Measurements from ENCODE around the gene CAVIN2. TPM values are rescaled to one million over a fixed set of nuclear protein-coding genes. Genes with fewer than 3 reads are reported as not detected.
"Not testable (repeated sequence)": the region's sequence is repeated elsewhere in the genome, so short reads cannot be mapped to it uniquely, and the experiment has no call there.

CAVIN2 gene
- total RNA-seq, 1 experiment from 2014 or later: 0.84 TPM

DNA sequence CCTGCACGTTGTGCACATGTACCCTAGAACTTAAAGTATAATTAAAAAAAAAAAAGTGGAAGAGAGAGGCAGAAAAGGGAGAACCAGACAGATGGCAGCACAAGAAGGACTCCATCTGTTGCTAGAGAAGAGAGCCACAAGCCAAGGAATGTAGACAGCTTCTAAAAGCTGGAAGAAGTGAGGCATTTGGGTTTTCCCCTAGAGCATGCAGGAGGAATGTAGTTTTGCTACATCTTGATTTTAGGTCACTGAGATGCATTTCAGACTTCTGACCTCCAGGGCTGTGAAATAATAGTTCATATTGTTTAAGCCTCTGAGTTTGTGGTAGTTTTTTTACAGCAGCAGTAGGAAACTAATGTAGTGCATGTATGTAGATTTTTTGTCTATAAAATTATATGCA lies 46.0 kb downstream of the CAVIN2 start:
- DNase-seq (ENCODE audit: low spot score): no peak

DNA sequence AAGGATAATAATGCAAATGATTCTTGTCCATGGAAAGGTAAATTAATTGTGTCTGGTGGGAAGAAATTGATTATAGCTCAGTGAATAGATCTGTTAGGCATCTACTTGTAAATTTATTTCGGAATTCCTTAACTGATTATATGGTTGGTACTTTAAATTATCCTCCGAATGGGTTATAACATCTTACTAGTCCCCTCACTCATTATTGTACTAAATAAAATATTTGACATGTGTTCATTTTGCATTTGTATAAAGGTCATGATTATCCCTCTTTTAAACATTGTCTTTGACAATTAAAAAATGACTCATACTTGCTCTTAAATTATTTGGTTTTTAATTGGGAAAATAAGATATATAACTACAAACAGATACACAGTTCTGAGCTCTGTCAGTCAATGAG lies 47.4 kb downstream of the CAVIN2 start:
- no peak for DNase-seq (ENCODE audit: low spot score)

DNA sequence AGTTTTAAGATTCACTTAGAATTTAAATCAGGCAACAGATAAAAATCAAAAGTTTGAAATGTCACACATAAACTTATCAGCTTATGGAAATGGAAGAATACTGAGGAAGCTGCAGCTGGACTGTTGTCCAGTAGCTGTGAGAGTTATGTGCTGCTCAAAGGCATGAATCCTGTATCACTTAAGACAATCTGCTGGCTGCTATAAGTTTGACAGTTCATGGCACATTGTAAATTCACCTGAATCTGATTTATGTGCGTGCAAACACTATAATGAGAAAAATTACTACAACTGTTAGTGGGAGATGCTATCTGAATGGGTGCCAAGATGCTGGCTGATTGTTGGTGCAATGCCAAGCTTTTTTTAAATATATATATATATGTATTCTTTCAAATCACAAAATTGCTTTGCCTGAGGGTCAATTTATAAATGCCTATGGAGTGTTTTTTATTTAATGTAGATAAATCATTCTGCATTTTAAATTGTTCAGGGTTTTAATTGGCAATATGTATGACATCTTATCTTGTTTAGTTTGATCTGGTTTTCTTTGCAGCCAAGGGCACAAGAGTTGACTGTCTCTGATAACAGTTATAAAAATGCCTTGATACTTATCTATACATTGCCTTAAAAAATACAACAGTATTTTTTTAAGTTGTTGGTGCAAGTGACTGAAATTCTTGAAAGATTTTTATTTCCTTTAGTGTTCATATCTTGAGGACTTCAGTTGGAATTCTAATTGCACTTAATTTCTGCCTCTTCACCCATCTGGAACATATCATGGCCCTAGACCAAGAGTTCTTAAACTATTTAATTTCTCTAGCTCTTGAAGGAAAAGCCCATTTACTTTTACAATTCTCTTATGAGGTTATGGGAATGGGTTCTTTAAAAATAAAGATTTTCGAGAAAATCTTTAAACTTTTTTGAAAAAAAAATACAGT lies 48.7 kb downstream of the CAVIN2 start:
- no peak for DNase-seq (ENCODE audit: low spot score)

DNA sequence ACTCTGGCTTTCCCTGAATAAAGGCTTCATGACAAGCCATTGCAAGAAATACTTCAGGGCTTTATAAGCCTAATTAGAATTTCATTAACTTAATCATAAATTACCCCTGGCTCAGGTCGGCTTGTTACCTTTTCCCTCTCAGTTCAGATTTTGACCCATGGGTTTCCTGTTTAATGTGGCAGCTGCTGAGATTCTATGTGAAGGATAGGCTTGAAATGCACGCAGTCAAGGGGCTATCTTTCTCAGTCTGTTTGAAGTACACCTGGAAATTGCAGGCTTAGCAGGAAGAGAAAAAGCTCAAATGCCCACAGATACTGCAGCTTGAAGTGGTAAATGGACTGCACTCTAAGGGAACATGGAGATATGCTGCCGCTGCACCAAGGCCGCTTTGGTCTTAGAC lies 49.4 kb downstream of the CAVIN2 start:
- no peak for DNase-seq (ENCODE audit: low spot score)

DNA sequence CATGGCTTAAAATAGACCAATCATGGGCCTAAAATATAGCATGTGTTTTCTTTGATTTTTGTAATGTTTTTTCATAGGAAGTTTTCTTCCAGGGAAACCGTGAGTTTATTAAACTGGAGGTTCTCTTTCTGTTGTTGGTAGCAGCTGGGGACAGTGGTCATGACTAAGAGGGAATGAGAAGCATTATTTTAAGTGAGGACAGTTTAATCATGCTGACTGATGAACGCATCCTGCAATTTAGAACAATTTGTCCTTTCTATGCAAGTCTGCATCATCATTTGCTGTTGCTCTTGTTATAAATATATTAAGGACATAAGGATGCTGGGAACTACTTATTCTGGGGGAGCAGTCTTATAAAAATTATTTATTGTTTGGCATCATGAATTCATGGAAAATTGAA lies 51.2 kb downstream of the CAVIN2 start:
- no peak for DNase-seq (ENCODE audit: low spot score)

DNA sequence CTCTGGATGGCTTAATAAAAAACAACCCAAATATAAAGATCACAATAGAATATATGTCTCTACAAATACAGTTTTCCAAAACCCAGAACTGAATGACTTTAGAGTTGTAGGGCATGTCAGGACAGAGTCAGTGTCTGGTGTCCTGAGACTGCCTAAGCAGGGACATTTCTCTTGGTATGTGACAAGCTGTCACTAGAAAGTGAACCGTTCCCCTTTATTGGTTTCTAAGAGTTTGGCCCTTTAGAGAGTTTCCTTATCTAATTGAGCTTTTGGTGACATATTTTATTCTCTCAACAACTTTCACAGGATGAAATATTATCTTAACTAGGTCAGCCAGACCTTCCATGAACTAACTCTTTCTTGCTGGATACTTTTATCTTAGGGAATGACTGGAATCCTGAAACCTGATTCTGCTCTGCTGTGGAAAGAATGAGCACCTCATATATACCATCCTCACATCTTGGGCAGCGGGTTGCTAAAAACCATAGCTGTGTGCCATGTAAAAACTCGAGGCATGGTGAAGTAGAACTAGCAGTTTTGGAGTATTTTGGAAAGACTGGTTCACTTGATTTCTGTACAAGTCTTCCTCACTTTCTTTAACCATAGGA lies 54.8 kb downstream of the CAVIN2 start:
- no peak for DNase-seq (ENCODE audit: low spot score)

DNA sequence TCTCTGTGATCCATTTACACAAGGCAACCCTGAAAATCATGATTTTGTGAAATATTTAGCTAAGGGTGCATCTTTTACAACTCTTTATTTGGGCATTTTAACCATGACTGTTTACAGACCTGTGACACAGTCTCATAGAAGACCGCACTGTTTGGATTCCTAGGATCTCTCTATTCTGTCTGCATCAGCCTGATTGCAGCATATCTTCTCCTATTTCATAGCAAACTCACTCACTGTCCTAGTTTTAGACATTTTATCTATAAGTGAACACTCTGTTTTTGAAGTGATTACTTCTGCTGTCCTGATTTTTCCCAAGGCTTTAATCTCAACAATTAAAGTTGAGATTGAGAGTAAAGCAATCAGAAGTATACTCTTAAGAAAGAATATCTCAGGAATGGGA lies 56.2 kb downstream of the CAVIN2 start:
- DNase-seq (ENCODE audit: low spot score): no peak

DNA sequence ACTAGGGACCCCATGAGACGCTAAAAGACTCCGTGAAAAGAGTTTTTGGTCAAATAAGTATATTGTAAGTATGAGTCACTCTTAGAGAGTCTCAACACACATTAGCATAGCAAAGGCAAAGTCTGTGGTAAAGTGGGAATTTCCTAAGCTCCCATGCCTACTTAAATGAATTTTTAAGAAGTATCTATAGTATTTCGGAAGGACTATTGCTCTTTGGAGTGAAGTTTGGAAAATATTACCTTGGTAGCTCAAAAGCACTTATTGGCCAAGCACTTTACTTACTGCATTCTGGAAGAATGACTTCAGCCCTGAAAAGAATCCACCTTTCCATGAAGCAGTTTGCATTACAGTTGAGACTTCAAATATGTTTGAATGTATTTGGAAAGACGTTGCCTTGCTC lies 57.1 kb downstream of the CAVIN2 start:
- no peak for DNase-seq (ENCODE audit: low spot score)

DNA sequence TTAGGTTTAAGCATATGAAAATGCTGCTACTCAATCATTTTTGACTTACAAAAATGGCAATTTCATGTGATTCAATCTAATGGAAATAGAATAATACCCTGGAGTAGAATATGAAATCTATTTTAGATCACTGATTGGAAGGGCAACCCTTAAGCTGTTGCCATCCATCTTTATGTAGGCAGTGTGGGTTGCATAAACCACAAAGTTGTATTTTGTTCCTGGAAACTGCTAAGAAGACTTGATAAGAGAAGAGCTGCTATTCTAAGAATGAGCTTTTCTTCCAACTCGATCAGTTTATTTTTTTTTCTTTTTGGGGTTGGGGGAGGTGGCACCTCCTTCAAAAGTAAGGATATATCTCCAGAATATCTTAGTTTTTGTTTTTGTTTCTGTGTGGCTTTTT lies 60.2 kb downstream of the CAVIN2 start:
- no peak for DNase-seq (ENCODE audit: low spot score)

DNA sequence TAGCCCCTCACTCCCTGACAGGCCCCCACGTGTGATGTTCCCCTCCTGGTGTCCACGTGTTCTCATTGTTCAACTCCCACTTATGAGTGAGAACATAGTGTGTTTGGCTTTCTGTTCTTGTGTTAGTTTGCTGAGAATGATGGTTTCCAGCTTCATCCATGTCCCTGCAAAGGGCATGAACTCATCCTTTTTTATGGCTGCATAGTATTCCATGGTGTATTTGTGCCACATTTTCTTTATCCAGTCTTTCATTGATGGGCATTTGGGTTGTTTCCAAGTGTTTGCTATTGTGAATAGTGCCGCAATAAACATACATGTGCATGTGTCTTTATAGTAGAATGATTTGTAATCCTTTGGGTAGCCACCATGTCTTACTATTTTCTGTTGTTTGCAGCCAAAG lies 61.2 kb downstream of the CAVIN2 start:
- not testable (repeated sequence) for DNase-seq (ENCODE audit: low spot score)

Other genes with a start within 250 kb of the CAVIN2 start
- 4.6 and 7.4 TPM in 2 replicates for gene NABP1, start 169.0 kb downstream of the CAVIN2 start, total RNA-seq (2014; rRNA removed; shearing (Covaris generic))